CD4-positive, alpha-beta T cell treated with Interleukin-1 beta for 1 hour (primary cell): ENCODE measurements around the gene SMG6.
"Not testable (repeated sequence)": the region's sequence is repeated elsewhere in the genome, so short reads cannot be mapped to it uniquely, and the experiment has no call there.

Experiments
- DNase-seq, 2 donors: peaks; one replicate each; pipeline ENCODE4 v3.0.0-alpha.2; 2020 to 2022

The SMG6 gene

GRCh38 chr17:2174468-2175293 lies 128.9 kb downstream of the SMG6 start:
- no peak for DNase-seq

GRCh38 chr17:2174014-2174413 lies 129.6 kb downstream of the SMG6 start:
- no peak for DNase-seq

- DNase-seq: no peak
Observed at GRCh38 chr17:2172999-2173398, 130.6 kb downstream of the SMG6 start.

GRCh38 chr17:2172077-2172851 lies 131.3 kb downstream of the SMG6 start:
- no peak for DNase-seq

GRCh38 chr17:2171702-2172076 lies 131.9 kb downstream of the SMG6 start:
- no peak for DNase-seq

- DNase-seq: peak; percentile 14 to 20
Observed at GRCh38 chr17:2170023-2170422, 133.6 kb downstream of the SMG6 start.

- DNase-seq: not testable (repeated sequence)
Observed at GRCh38 chr17:2165723-2166122, 137.9 kb downstream of the SMG6 start.

GRCh38 chr17:2158396-2158780 lies 145.2 kb downstream of the SMG6 start:
- no peak for DNase-seq

- DNase-seq: peak in 1 of 2 donors; percentile 29
Observed at GRCh38 chr17:2157675-2158395, 145.8 kb downstream of the SMG6 start.

- peak in 1 of 2 donors; percentile 7 for DNase-seq
Observed at GRCh38 chr17:2157081-2157480, 146.5 kb downstream of the SMG6 start.

- no peak for DNase-seq
Observed at GRCh38 chr17:2156666-2157065, 146.9 kb downstream of the SMG6 start.

GRCh38 chr17:2155573-2155972 lies 148.0 kb downstream of the SMG6 start:
- DNase-seq: no peak

- DNase-seq: no peak
Observed at GRCh38 chr17:2151358-2152033, 152.1 kb downstream of the SMG6 start.

GRCh38 chr17:2150806-2151205 lies 152.8 kb downstream of the SMG6 start:
- no peak for DNase-seq

GRCh38 chr17:2149934-2150333 lies 153.7 kb downstream of the SMG6 start:
- DNase-seq: no peak

- no peak for DNase-seq
Observed at GRCh38 chr17:2146132-2146871, 157.3 kb downstream of the SMG6 start.

GRCh38 chr17:2144701-2145100 lies 158.9 kb downstream of the SMG6 start:
- DNase-seq: no peak

- no peak for DNase-seq
Observed at GRCh38 chr17:2143332-2143731, 160.3 kb downstream of the SMG6 start.

GRCh38 chr17:2142682-2143081 lies 160.9 kb downstream of the SMG6 start:
- DNase-seq: not testable (repeated sequence)

GRCh38 chr17:2140683-2141082 lies 162.9 kb downstream of the SMG6 start:
- no peak for DNase-seq

GRCh38 chr17:2138761-2139160 lies 164.8 kb downstream of the SMG6 start:
- DNase-seq: no peak

- DNase-seq: peak; percentile 24 to 33
Observed at GRCh38 chr17:2138318-2138717, 165.3 kb downstream of the SMG6 start.
